H9 (cell line): ENCODE measurements around the gene ARID3A. TPM values are rescaled to one million over a fixed set of nuclear protein-coding genes. Genes with fewer than 3 reads are reported as not detected.
A peak's percentile ranks its signal among the peaks of the same experiment; 100 is the strongest.

Source experiments
- DNase-seq: peaks from one replicate; pipeline ENCODE4 v3.0.0-alpha.2; 2017
- H2AFZ ChIP-seq: one replicate; pipeline ENCODE4 v1.6.1; 2013; ENCODE audit warnings: mild to moderate bottlenecking, low read length, control low read depth, moderate library complexity
- H2AK5ac ChIP-seq: 2 replicates; pipeline ENCODE4 v1.6.1; 2013; ENCODE audit warnings: low read length, control low read depth, mixed read lengths; ENCODE audit not compliant: insufficient read length
- H2BK120ac ChIP-seq: one replicate; pipeline ENCODE4 v1.6.1; 2013; ENCODE audit warnings: low read depth, mild to moderate bottlenecking, low read length, control low read depth, inconsistent platforms; ENCODE audit not compliant: poor library complexity, severe bottlenecking
- H2BK12ac ChIP-seq: 2 replicates; pipeline ENCODE4 v1.6.1; 2013; ENCODE audit warnings: low read length, control low read depth, mixed read lengths, low read depth; ENCODE audit not compliant: insufficient read length
- H2BK15ac ChIP-seq: 2 replicates; pipeline ENCODE4 v1.6.1; 2013; ENCODE audit warnings: low read depth, low read length, control low read depth
- H2BK20ac ChIP-seq: one replicate; pipeline ENCODE4 v1.6.1; 2013; ENCODE audit warnings: low read depth, mild to moderate bottlenecking, low read length, control low read depth, inconsistent platforms; ENCODE audit not compliant: poor library complexity, severe bottlenecking
- H2BK5ac ChIP-seq: 2 replicates; pipeline ENCODE4 v1.6.1; 2013; ENCODE audit warnings: low read length, control low read depth, mixed read lengths; ENCODE audit not compliant: insufficient read length
- H3K14ac ChIP-seq: 2 replicates; pipeline ENCODE4 v1.6.1; 2013; ENCODE audit warnings: low read length, control low read depth; ENCODE audit not compliant: insufficient read depth
- H3K18ac ChIP-seq: 2 replicates; pipeline ENCODE4 v1.6.1; 2013; ENCODE audit warnings: low read depth, mild to moderate bottlenecking, mixed read lengths, low read length, control low read depth; ENCODE audit not compliant: insufficient read length
- H3K23ac ChIP-seq: 2 replicates; pipeline ENCODE4 v1.6.1; 2013; ENCODE audit warnings: low read length, control low read depth, mixed read lengths, low read depth; ENCODE audit not compliant: insufficient read length
- H3K23me2 ChIP-seq: 2 replicates; pipeline ENCODE4 v1.6.1; 2013; ENCODE audit warnings: low read depth, mild to moderate bottlenecking, mixed read lengths, low read length, control low read depth; ENCODE audit not compliant: insufficient read length, poor library complexity, severe bottlenecking
- H3K27ac ChIP-seq: 2 replicates; pipeline ENCODE4 v1.5.1; 2013; ENCODE audit warnings: low read length, control low read depth, mixed read lengths, low read depth; ENCODE audit not compliant: insufficient read length
- H3K27me3 ChIP-seq: 2 replicates; pipeline ENCODE4 v1.6.1; 2013; ENCODE audit warnings: low read length, control low read depth, inconsistent platforms; ENCODE audit not compliant: insufficient read depth
- H3K4ac ChIP-seq: 2 replicates; pipeline ENCODE4 v1.6.1; 2013; ENCODE audit warnings: low read depth, mild to moderate bottlenecking, control low read depth, inconsistent platforms, low read length, moderate library complexity
- H3K4me1 ChIP-seq: 2 replicates; pipeline ENCODE4 v1.6.1; 2013; ENCODE audit warnings: low read length, control low read depth, inconsistent platforms; ENCODE audit not compliant: insufficient read depth
- H3K4me2 ChIP-seq: 2 replicates; pipeline ENCODE4 v1.6.1; 2013; ENCODE audit warnings: low read length, control low read depth, mixed read lengths; ENCODE audit not compliant: insufficient read length, insufficient read depth
- H3K56ac ChIP-seq: 2 replicates; pipeline ENCODE4 v1.6.1; 2013; ENCODE audit warnings: low read depth, mild to moderate bottlenecking, mixed read lengths, low read length, control low read depth; ENCODE audit not compliant: insufficient read length
- H3K79me1 ChIP-seq: 2 replicates; pipeline ENCODE4 v1.6.1; 2013; ENCODE audit warnings: low read depth, mild to moderate bottlenecking, moderate library complexity, low read length, control low read depth, inconsistent platforms; ENCODE audit not compliant: insufficient read depth, poor library complexity, severe bottlenecking
- H3K79me2 ChIP-seq: 2 replicates; pipeline ENCODE4 v1.6.1; 2013; ENCODE audit warnings: low read length, control low read depth, inconsistent platforms; ENCODE audit not compliant: insufficient read depth
- H3K9ac ChIP-seq: 2 replicates; pipeline ENCODE4 v1.6.1; 2013; ENCODE audit warnings: low read length, control low read depth, mixed read lengths; ENCODE audit not compliant: insufficient read length; ENCODE audit errors: extremely low read depth
- H3K9me3 ChIP-seq: one replicate; pipeline ENCODE4 v1.6.1; 2013; ENCODE audit warnings: low read depth, low read length, inconsistent platforms; ENCODE audit not compliant: control insufficient read depth
- H3T11ph ChIP-seq: one replicate; pipeline ENCODE4 v1.6.1; 2013; ENCODE audit warnings: mild to moderate bottlenecking, low read length, control low read depth, inconsistent platforms
- H4K20me1 ChIP-seq: one replicate; pipeline ENCODE4 v1.6.1; 2013; ENCODE audit not compliant: control insufficient read depth, insufficient read length, insufficient read depth
- H4K5ac ChIP-seq: 2 replicates; pipeline ENCODE4 v1.6.1; 2013; ENCODE audit warnings: low read depth, mild to moderate bottlenecking, mixed read lengths, low read length, control low read depth; ENCODE audit not compliant: insufficient read length
- H4K8ac ChIP-seq: replicated peaks from 2 replicates; pipeline ENCODE4 v1.6.1; 2013; ENCODE audit warnings: low read length, control low read depth, mixed read lengths, low read depth; ENCODE audit not compliant: insufficient read length
- H4K91ac ChIP-seq: 2 replicates; pipeline ENCODE4 v1.6.1; 2013; ENCODE audit warnings: low read depth, mild to moderate bottlenecking, moderate library complexity, mixed read lengths, low read length, control low read depth; ENCODE audit not compliant: insufficient read length
- H3K27ac Mint-ChIP-seq, 3 experiments: 2 replicates in 2 of 3; 3 replicates in 1 of 3; pipeline ENCODE4 v1.8.0; 2020 to 2021; ENCODE audit warnings: mixed read lengths in 3 of 3, mild to moderate bottlenecking in 1 of 3, moderate library complexity in 1 of 3
- H3K27me3 Mint-ChIP-seq: 2 replicates; pipeline ENCODE4 v1.8.0; 2021; ENCODE audit warnings: low read depth, mild to moderate bottlenecking, moderate library complexity, mixed read lengths
- H3K36me3 Mint-ChIP-seq, 3 experiments: 2 replicates in 2 of 3; 3 replicates in 1 of 3; pipeline ENCODE4 v1.8.0; 2020 to 2021; ENCODE audit warnings: low read depth in 3 of 3, mixed read lengths in 3 of 3; ENCODE audit not compliant: insufficient read depth in 1 of 3
- H3K4me1 Mint-ChIP-seq, 2 experiments: 2 replicates each; pipeline ENCODE4 v1.8.0; 2020; ENCODE audit warnings: mixed read lengths in 2 of 2
- H3K4me3 Mint-ChIP-seq, 2 experiments: 2 replicates in 1 of 2; 3 replicates in 1 of 2; pipeline ENCODE4 v1.8.0; 2020 to 2021; ENCODE audit warnings: mild to moderate bottlenecking in 2 of 2, mixed read lengths in 2 of 2, moderate library complexity in 1 of 2
- H3K9me3 Mint-ChIP-seq, 2 experiments: 2 replicates in 1 of 2; 3 replicates in 1 of 2; pipeline ENCODE4 v1.8.0; 2020; ENCODE audit warnings: mild to moderate bottlenecking in 2 of 2, mixed read lengths in 2 of 2, moderate library complexity in 1 of 2
- WGBS: extraction: QIAGEN DNeasy Blood & Tissue Kit; methylation state at CpG from one replicate; pipeline ENCODE4 v1.1.7; 2013; ENCODE audit warnings: missing lambda C conversion rate, low lambda C conversion rate, mixed read lengths; ENCODE audit not compliant: insufficient read length; ENCODE audit errors: extremely low coverage; 5-methylcytosine and 5-hydroxymethylcytosine counted together
- total RNA-seq: library from RNA; stranded (reverse); gene quantifications from 2 replicates; pipeline ENCODE4 v1.2.1, GENCODE V29; 2021
- TF ChIP-seq, protein P1 (sequence below): fragments of 200-600 bp; sonication (generic); conservative IDR thresholded peaks from 3 replicates; pipeline ENCODE4 v1.8.0; 2021; ENCODE audit warnings: antibody characterized with exemption, mild to moderate bottlenecking

Gene ARID3A
- total RNA-seq, 1 experiment from 2014 or later, result 98.3 TPM

DNA sequence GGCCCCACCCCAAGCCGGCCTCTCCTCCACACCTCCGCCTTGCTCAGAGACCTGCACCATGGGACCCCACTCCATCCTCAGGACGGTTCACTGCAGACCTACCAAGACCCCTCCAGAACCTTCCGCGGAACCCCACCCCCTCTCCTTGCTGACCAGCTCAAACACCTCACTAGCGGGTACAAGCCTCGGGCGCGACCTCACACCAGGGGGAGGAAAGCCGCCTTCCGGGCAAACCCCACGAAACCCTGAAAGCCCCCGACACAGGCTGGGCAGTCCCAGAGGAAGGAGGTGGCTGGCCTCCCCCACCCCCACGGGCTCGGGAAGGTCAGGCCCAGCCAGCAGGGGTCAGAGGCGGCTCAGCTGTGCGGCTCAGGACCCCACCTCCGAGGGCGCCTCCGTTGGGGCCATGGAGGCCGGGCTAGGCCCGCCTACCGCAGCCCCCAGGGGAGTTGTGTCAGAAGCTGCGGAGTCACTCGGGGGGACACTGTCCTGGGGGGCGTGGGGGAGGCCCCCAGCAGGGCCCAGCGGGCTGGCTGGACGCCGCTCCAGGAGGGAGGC lies 84.2 kb downstream of the ARID3A start:
- Histone ChIP-seq H3K9ac (no peak overlapping the region), H3K18ac (no peak overlapping the region), H4K5ac (no peak overlapping the region), H2AFZ (no peak overlapping the region), H3K14ac (no peak overlapping the region), H4K20me1 (no peaks in the 10 kb centered on the region), H3K27me3 (no peaks in the 10 kb centered on the region), H3K23ac (no peak overlapping the region), H2BK5ac (no peak overlapping the region), H3T11ph (no peak overlapping the region), H3K4me2 (no peak overlapping the region), H3K9me3 (no peaks in the 10 kb centered on the region), H4K8ac (no peak overlapping the region), H2BK20ac (no peak overlapping the region), H3K23me2 (no peaks in the 10 kb centered on the region), H3K79me1 (no peaks in the 10 kb centered on the region), H4K91ac (no peak overlapping the region), H3K4me1 (no peaks in the 10 kb centered on the region), H2BK120ac (no peak overlapping the region), H2BK12ac (no peak overlapping the region), H2BK15ac (no peak overlapping the region), H3K4ac (no peak overlapping the region), H3K56ac (no peak overlapping the region), H2AK5ac (no peak overlapping the region), H3K27ac (no peak overlapping the region), H3K79me2 (peaks cover 2% of the 10 kb centered on the region; the same call in 1 of the 2 replicates)
- no peaks in the 10 kb centered on the region for H3K9me3 Mint-ChIP-seq
- H3K27me3 Mint-ChIP-seq, result peaks cover 2% of the 10 kb centered on the region; the same call in 1 of the 2 replicates
- peaks cover 2 to 24% (median 22%) of the 10 kb centered on the region in 3 experiments; a peak in 6 of 7 replicates for H3K36me3 Mint-ChIP-seq
- TF ChIP-seq, protein P1, sequence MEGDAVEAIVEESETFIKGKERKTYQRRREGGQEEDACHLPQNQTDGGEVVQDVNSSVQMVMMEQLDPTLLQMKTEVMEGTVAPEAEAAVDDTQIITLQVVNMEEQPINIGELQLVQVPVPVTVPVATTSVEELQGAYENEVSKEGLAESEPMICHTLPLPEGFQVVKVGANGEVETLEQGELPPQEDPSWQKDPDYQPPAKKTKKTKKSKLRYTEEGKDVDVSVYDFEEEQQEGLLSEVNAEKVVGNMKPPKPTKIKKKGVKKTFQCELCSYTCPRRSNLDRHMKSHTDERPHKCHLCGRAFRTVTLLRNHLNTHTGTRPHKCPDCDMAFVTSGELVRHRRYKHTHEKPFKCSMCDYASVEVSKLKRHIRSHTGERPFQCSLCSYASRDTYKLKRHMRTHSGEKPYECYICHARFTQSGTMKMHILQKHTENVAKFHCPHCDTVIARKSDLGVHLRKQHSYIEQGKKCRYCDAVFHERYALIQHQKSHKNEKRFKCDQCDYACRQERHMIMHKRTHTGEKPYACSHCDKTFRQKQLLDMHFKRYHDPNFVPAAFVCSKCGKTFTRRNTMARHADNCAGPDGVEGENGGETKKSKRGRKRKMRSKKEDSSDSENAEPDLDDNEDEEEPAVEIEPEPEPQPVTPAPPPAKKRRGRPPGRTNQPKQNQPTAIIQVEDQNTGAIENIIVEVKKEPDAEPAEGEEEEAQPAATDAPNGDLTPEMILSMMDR, result no peak
- no peaks in the 10 kb centered on the region for H3K4me1 Mint-ChIP-seq
- peak overlapping the region in 1 of 3 experiments; percentile 80; a peak in 2 of 7 replicates for H3K27ac Mint-ChIP-seq
- no CpG with 5 or more reads among the region's 29 CpGs for WGBS
- H3K4me3 Mint-ChIP-seq, result no peak overlapping the region
- no peak for DNase-seq
